ENCODE results near the gene GNAI2.
A peak's percentile ranks its signal among the peaks of the same experiment; 100 is the strongest.
"Not testable (repeated sequence)": the region's sequence is repeated elsewhere in the genome, so short reads cannot be mapped to it uniquely, and the experiment has no call there.

The GNAI2 gene

GRCh38 chr3:50278123-50278879 is 42.3 kb downstream of the GNAI2 start:
- DNase-seq (ENCODE audit: low spot score): no peak

GRCh38 chr3:50278880-50279224 is 42.8 kb downstream of the GNAI2 start, which contains the start of gene LSMEM2:
LSMEM2 (plus strand) TSS chr3:50279087; CDS start chr3:50279114, 27 bp downstream.
- no peak for DNase-seq (ENCODE audit: low spot score)

- no peak for DNase-seq (ENCODE audit: low spot score)
Measured at GRCh38 chr3:50279255-50280016, 43.4 kb downstream of the GNAI2 start.

GRCh38 chr3:50284121-50284520 is 48.1 kb downstream of the GNAI2 start:
- not testable (repeated sequence) for DNase-seq (ENCODE audit: low spot score)

- DNase-seq (ENCODE audit: low spot score): no peak
Measured at GRCh38 chr3:50286322-50287227, 50.6 kb downstream of the GNAI2 start.

GRCh38 chr3:50287262-50287661 is 51.3 kb downstream of the GNAI2 start:
- no peak for DNase-seq (ENCODE audit: low spot score)

GRCh38 chr3:50288387-50289007 is 52.5 kb downstream of the GNAI2 start:
- no peak for DNase-seq (ENCODE audit: low spot score)

- DNase-seq (ENCODE audit: low spot score): no peak
Measured at GRCh38 chr3:50289130-50289529, 53.1 kb downstream of the GNAI2 start.

- DNase-seq (ENCODE audit: low spot score): no peak
Measured at GRCh38 chr3:50290161-50290641, 54.2 kb downstream of the GNAI2 start.

- DNase-seq (ENCODE audit: low spot score): peak; percentile 97
Measured at GRCh38 chr3:50292159-50293078, 56.4 kb downstream of the GNAI2 start, which contains the start of gene IFRD2. IFRD2 (minus strand) TSS chr3:50292429; CDS start chr3:50292274, 155 bp downstream.

- no peak for DNase-seq (ENCODE audit: low spot score)
Measured at GRCh38 chr3:50293079-50293801, 57.2 kb downstream of the GNAI2 start.

- no peak for DNase-seq (ENCODE audit: low spot score)
Measured at GRCh38 chr3:50294089-50294488, 58.1 kb downstream of the GNAI2 start.

GRCh38 chr3:50294492-50295403 is 58.7 kb downstream of the GNAI2 start:
- no peak for DNase-seq (ENCODE audit: low spot score)

- DNase-seq (ENCODE audit: low spot score): no peak
Measured at GRCh38 chr3:50295553-50296431, 59.8 kb downstream of the GNAI2 start.

- no peak for DNase-seq (ENCODE audit: low spot score)
Measured at GRCh38 chr3:50296721-50297383, 60.8 kb downstream of the GNAI2 start.

GRCh38 chr3:50297384-50297775 is 61.4 kb downstream of the GNAI2 start:
- DNase-seq (ENCODE audit: low spot score): no peak
